Thoracic aorta (tissue), 2 donors: ENCODE results near the gene RSPH1. TPM values are rescaled to one million over a fixed set of nuclear protein-coding genes. Genes with fewer than 3 reads are reported as not detected.

Experiments used
- ATAC-seq: fragments of 150-250 bp; one replicate; pipeline ENCODE4 v1.8.0; 2017; ENCODE audit warnings: low read depth; ENCODE audit not compliant: insufficient number of reproducible peaks, low FRiP score
- DNase-seq: peaks from one replicate; pipeline ENCODE4 v3.0.0-alpha.2; 2020; ENCODE audit warnings: low spot score
- H3K27ac ChIP-seq, 2 donors: fragments of 200-600 bp; sonication (generic); 1 replicate in 1 of 2; 2 replicates in 1 of 2; pipeline ENCODE4 v1.5.1; 2016; ENCODE audit warnings: mild to moderate bottlenecking in 2 of 2, moderate library complexity in 2 of 2
- H3K27me3 ChIP-seq: fragments of 200-600 bp; sonication (generic); replicated peaks from 2 replicates; pipeline ENCODE4 v1.6.0; 2016; ENCODE audit warnings: mild to moderate bottlenecking; ENCODE audit not compliant: insufficient read depth
- H3K36me3 ChIP-seq: fragments of 200-600 bp; sonication (generic); one replicate; pipeline ENCODE4 v1.5.1; 2016
- H3K4me1 ChIP-seq, 2 donors: fragments of 200-600 bp; sonication (generic); 1 replicate in 1 of 2; 2 replicates in 1 of 2; pipeline versions ENCODE4 v1.5.1 to v1.6.0; 2016; ENCODE audit warnings: low read depth in 2 of 2, mild to moderate bottlenecking in 1 of 2; ENCODE audit not compliant: control insufficient read depth in 1 of 2
- H3K4me3 ChIP-seq: fragments of 200-600 bp; sonication (generic); 2 replicates; pipeline ENCODE4 v1.5.1; 2016; ENCODE audit warnings: mild to moderate bottlenecking
- H3K9me3 ChIP-seq: fragments of 200-600 bp; sonication (generic); 2 replicates; pipeline ENCODE4 v1.5.1; 2016
- CTCF ChIP-seq: fragments of 200-600 bp; sonication (generic); IDR thresholded peaks from one replicate; pipeline ENCODE4 v1.5.1; 2019; ENCODE audit warnings: antibody characterized with exemption
- total RNA-seq, 2 donors: library from RNA; depleted of rRNA; stranded (reverse); fragments of >200 nt; gene quantifications; one replicate each; pipeline versions ENCODE4 v1.1.0 to v1.2.3, GENCODE V29; 2016

RSPH1 gene
- total RNA-seq, 2 donors from 2014 or later = 0.27 TPM; not detected in 1

DNA sequence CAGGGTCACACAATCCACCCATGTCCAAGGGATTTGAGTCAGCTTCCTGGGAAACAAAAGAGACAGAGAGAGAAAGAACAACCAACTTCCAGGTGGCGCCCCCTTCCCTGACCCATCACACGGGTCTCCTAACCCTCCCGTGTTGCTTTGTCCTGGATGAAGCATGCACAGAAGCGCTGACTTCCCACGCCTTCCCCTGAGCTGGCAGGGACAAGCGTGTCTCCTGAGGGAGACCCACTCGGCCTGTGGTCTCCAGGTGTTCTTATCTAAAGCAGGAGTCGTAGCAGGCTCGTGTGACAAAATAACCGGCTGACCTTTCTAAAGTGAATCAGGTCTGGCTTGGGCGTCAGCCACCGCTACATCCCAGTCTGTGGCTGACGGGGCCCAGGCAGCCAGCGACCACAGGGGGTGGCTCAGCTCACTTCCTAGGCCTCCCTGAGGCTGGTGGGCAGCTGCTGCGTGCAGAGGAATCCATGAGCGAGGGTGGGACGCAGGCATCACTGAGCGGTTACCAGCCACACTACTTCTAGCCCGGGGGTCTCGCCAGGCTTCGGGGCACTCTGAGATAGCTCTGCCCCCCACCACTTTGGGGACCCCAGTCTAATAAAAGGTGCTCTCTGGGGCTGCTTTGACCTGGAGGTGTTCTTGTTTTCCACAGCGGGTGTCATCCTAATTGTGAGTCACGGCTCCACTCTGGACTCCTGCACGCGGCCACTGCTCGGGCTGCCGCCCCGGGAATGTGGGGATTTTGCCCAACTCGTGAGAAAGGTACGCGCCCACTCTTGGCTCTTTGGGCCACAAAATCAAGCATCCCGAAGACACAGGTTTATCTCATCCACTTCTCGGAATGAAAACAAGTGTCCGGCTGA is 51.9 kb downstream of the RSPH1 start:
- TF ChIP-seq CTCF = no peak
- no peaks in the 10 kb centered on the region for H3K36me3 ChIP-seq
- H3K27ac ChIP-seq = no peak overlapping the region
- H3K4me3 ChIP-seq = no peak overlapping the region
- ATAC-seq (no peak), DNase-seq (no peak)
- H3K4me1 ChIP-seq = no peaks in the 10 kb centered on the region
- no peaks in the 10 kb centered on the region for H3K27me3 ChIP-seq
- H3K9me3 ChIP-seq = no peaks in the 10 kb centered on the region

DNA sequence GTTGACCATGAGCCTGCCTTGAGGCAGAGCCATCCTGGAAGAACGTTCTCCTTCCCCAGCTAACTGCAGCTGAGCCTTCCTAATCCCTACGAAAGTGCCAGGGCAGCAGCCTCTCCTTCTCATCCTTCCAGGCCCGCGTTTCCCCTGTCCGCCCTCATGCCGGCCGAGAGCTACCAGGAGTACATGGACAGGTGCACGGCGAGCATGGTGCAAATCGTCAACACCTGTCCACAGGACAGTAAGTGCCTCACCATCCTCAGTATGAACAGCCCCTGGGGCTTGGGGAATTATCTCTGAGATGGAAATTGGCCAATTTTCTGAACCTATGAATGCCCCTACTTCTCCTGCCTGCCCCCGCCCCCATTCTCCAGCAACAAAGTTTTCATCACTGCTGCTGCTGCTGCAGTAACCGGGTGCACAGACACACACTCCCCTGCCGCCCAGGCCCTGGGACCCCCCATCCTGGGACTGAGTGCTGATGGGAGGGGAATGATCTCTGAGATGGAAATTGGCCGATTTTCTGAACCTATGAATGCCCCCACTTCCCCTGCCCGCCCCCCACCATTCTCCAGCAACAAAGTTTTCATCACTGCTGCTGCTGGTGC is 52.7 kb downstream of the RSPH1 start:
- H3K36me3 ChIP-seq = no peaks in the 10 kb centered on the region
- no peak overlapping the region for H3K4me3 ChIP-seq
- no peak for TF ChIP-seq CTCF
- H3K27me3 ChIP-seq = no peaks in the 10 kb centered on the region
- ATAC-seq (no peak), DNase-seq (no peak)
- no peaks in the 10 kb centered on the region for H3K9me3 ChIP-seq
- no peaks in the 10 kb centered on the region for H3K4me1 ChIP-seq
- no peak overlapping the region for H3K27ac ChIP-seq

GRCh38 chr21:42441963-42442362 is 54.1 kb downstream of the RSPH1 start:
- ATAC-seq = no peak
- no peaks in the 10 kb centered on the region for H3K27me3 ChIP-seq

GRCh38 chr21:42440187-42440792 is 55.7 kb downstream of the RSPH1 start:
- no peak for ATAC-seq
- Histone ChIP-seq H3K4me3 (no peak overlapping the region), H3K27me3 (no peaks in the 10 kb centered on the region), H3K9me3 (no peaks in the 10 kb centered on the region), H3K27ac (no peak overlapping the region), H3K36me3 (no peaks in the 10 kb centered on the region), H3K4me1 (no peaks in the 10 kb centered on the region)
- no peak for DNase-seq
- no peak for TF ChIP-seq CTCF

More at GRCh38 chr21:42441963-42442362, 54.1 kb downstream of the RSPH1 start:
- no peaks in the 10 kb centered on the region for H3K4me1 ChIP-seq
- DNase-seq = no peak
- H3K36me3 ChIP-seq = no peaks in the 10 kb centered on the region
- no peak overlapping the region for H3K27ac ChIP-seq
- no peaks in the 10 kb centered on the region for H3K9me3 ChIP-seq
- H3K4me3 ChIP-seq = no peak overlapping the region
- TF ChIP-seq CTCF = no peak
